Calu3 (cell line): ENCODE data around the gene PCGF3. TPM values are rescaled to one million over a fixed set of nuclear protein-coding genes. Genes with fewer than 3 reads are reported as not detected.

ENCODE experiments used
- BruUV-seq: library from RNA; stranded (reverse); fragments of 400-500 nt; replicated peaks from 2 replicates; lab custom pipeline; 2021; lab: Mats Ljungman, UMichigan
- CTCF ChIA-PET: fragments of 300-600 bp; sonication (Branson Sonifier 250); formaldehyde crosslinking; loops from one replicate; lab custom pipeline; 2022; ENCODE audit warnings: antibody characterized with exemption; lab: Charles Lee
- DNase-seq: peaks from one replicate; pipeline ENCODE4 v3.0.0; 2022
- H3K27ac Mint-ChIP-seq: one replicate; pipeline ENCODE4 v1.8.0; 2022; ENCODE audit warnings: mixed read lengths; ENCODE audit not compliant: unreplicated experiment
- H3K27me3 Mint-ChIP-seq: one replicate; pipeline ENCODE4 v1.8.0; 2022; ENCODE audit warnings: mixed read lengths; ENCODE audit not compliant: unreplicated experiment
- H3K36me3 Mint-ChIP-seq: one replicate; pipeline ENCODE4 v1.8.0; 2022; ENCODE audit warnings: mild to moderate bottlenecking, moderate library complexity, mixed read lengths; ENCODE audit not compliant: insufficient read depth, unreplicated experiment
- H3K4me1 Mint-ChIP-seq: one replicate; pipeline ENCODE4 v1.8.0; 2022; ENCODE audit warnings: mild to moderate bottlenecking, low read depth, mixed read lengths; ENCODE audit not compliant: unreplicated experiment
- H3K4me3 Mint-ChIP-seq: one replicate; pipeline ENCODE4 v1.8.0; 2022; ENCODE audit warnings: mild to moderate bottlenecking, low read depth, moderate library complexity, mixed read lengths; ENCODE audit not compliant: unreplicated experiment
- H3K9me3 Mint-ChIP-seq: one replicate; pipeline ENCODE4 v1.8.0; 2022; ENCODE audit warnings: low read depth, mixed read lengths; ENCODE audit not compliant: unreplicated experiment
- CTCF ChIP-seq: fragments of 200-600 bp; IDR thresholded peaks from one replicate; pipeline ENCODE4 v1.8.0; 2022; ENCODE audit warnings: antibody characterized with exemption; ENCODE audit not compliant: unreplicated experiment
- intact Hi-C: fragments of 100-400 bp; cut with micrococcal nuclease; formaldehyde crosslinking; loops from one replicate; pipeline ENCODE4 v1.10.0; 2022; ENCODE audit not compliant: unreplicated experiment
- total RNA-seq: library from RNA; stranded (reverse); gene quantifications from 2 replicates; pipeline ENCODE4 v1.2.3, GENCODE V29; 2022

PCGF3 gene
- total RNA-seq, 1 experiment from 2014 or later: 30.0 TPM

DNA sequence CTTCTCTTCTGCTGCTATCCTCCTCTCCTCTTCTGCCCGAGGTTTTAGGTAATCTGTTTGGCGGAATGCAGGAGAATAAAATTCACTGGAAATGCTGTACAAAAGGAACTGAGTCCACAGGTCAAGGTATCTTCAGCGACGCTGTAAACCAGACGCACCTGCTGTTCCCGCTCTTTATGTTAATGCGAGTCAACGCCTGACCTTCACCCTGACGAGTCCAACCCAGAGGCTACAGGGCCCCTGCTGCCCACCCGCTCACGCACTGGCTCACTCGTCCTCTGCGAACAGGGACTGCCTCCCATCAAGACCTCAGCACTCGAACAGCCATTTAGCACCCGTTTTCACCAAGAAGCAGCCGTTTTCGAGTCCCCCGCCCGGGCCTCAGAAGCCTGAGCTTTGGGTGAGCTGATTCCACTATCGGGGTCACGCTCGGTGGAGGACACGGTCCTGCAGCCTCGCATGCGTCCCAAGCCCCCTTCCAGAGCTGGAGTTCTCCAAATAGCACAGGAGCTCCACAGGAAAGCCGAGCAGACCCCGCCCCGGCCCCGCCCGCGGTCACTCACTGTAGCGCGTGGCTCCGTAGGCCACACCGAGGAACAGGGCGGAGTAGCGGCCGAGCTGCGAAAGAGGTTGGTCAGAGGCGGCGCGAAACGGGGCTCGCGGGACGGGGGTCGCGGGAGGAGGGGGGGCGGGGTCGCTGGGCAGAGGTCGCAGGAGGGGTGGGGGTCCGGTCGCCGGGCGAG, 32.1 kb upstream of the PCGF3 start:
- Mint-ChIP-seq H3K27ac (peak overlapping the region; percentile 47), H3K9me3 (no peaks in the 10 kb centered on the region), H3K4me1 (peaks cover 17% of the 10 kb centered on the region), H3K36me3 (peaks cover 54% of the 10 kb centered on the region), H3K4me3 (peak overlapping the region; percentile 73), H3K27me3 (no peaks in the 10 kb centered on the region)
- DNase-seq: peak; percentile 22
- BruUV-seq: no TSS peak
- no peak for TF ChIP-seq CTCF
- intact Hi-C loops: no loop called here
- CTCF ChIA-PET: interaction anchor here (0.6 kb wide), 1 partner anchor 984 kb away, joined by 3 read pairs; no protein-coding TSS in a partner anchor

DNA sequence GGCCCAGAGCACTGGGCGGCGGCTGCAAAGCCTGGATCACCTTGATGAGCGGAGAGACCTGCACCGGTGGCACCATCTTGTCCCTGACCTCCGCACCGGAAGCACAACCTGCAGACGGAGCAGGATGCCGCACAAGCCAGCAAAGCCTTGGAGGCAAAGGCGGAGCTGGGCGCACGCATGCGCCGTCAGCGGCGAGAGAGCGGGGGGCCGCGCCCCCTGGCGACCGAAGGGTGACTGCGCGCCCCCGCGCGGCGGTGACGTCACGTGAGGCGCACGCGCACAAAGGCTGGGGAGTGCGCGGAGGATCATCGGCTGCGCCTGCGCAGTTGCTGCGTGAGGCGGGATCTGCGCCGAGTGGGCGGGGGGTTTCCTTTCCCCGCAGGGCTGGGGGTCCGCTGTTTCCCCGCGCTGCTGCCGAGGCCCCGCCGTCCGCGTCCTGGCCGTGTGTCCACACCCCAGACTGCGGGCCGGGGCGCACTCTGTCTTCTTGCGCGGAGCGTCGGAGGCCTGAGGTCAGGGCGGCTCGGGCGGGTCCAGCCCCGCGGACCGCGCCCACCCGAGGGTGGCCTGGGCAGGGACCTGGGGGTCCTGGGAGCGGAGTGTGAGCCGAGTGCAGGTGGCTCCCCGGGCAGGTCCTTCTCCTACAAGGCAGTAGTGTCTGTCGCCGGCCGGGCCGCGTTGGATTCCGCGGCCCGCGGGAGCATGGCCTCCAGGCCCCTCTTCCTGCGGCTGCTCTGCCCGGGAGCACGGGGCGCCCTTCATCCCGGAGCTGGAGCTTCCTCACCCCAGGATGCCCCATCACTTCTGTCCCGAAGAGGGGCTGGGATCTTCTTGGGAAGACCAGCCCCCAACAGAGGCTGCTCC, 31.2 kb upstream of the PCGF3 start, which contains the start of the genes ATP5ME and MYL5:
Gene ATP5ME, minus strand, starts transcription at position 105 of the 864 bp plus-strand sequence. Its CDS starts 29 bp downstream, at position 76.
Gene MYL5, plus strand, starts transcription at position 371 of the 864 bp plus-strand sequence. CDS start 3,485 bp downstream, outside the sequence.
- peak; percentile 70 for TF ChIP-seq CTCF
- intact Hi-C loops: no loop called here

GRCh38 chr4:675036-675882, 30.4 kb upstream of the PCGF3 start:
- CTCF ChIA-PET: interaction anchor here (0.7 kb wide), 1 partner anchor 119 kb away, joined by 3 read pairs; no protein-coding TSS in a partner anchor
- intact Hi-C loops: no loop called here
- no peaks in the 10 kb centered on the region for H3K27me3 Mint-ChIP-seq
- H3K4me3 Mint-ChIP-seq: peak overlapping the region; percentile 73
- no peaks in the 10 kb centered on the region for H3K9me3 Mint-ChIP-seq
- BruUV-seq: no TSS peak
- TF ChIP-seq CTCF: no peak
- no peak for DNase-seq
- H3K4me1 Mint-ChIP-seq: peaks cover 17% of the 10 kb centered on the region
- H3K27ac Mint-ChIP-seq: peak overlapping the region; percentile 36
- peaks cover 59% of the 10 kb centered on the region for H3K36me3 Mint-ChIP-seq

More for the DNA sequence above, 31.2 kb upstream of the PCGF3 start, which contains the start of the genes ATP5ME and MYL5:
- Mint-ChIP-seq H3K36me3 (peaks cover 57% of the 10 kb centered on the region), H3K27ac (peak within 1 kb of the TSS; percentile 47), H3K27me3 (no peaks in the 10 kb centered on the region), H3K9me3 (no peaks in the 10 kb centered on the region), H3K4me1 (peaks cover 17% of the 10 kb centered on the region), H3K4me3 (peak within 1 kb of the TSS; percentile 73)
- CTCF ChIA-PET: interaction anchor here (0.6 kb wide), 1 partner anchor 984 kb away, joined by 3 read pairs; no protein-coding TSS in a partner anchor
- no TSS peak for BruUV-seq
- DNase-seq: peak; percentile 91
